Transverse colon (tissue), 4 donors: ENCODE measurements around the gene GDPGP1. TPM values are rescaled to one million over a fixed set of nuclear protein-coding genes. Genes with fewer than 3 reads are reported as not detected.

ENCODE experiments used
- DNase-seq: peaks from one replicate; pipeline ENCODE4 v3.0.0-alpha.2; 2019
- H3K27ac ChIP-seq, 4 donors: fragments of 200-600 bp; sonication (generic); 2 replicates each; pipeline ENCODE4 v1.5.1; 2016 to 2018; ENCODE audit warnings: inconsistent platforms in 4 of 4
- H3K27me3 ChIP-seq: fragments of 200-600 bp; sonication (generic); 2 replicates; pipeline ENCODE4 v1.5.1; 2017; ENCODE audit warnings: inconsistent platforms
- H3K36me3 ChIP-seq, 4 donors: fragments of 200-600 bp; sonication (generic); 2 replicates each; pipeline ENCODE4 v1.5.1; 2017 to 2019; ENCODE audit warnings: inconsistent platforms in 4 of 4
- H3K4me1 ChIP-seq, 4 donors: fragments of 200-600 bp; sonication (generic); 2 replicates each; pipeline ENCODE4 v1.5.1; 2017 to 2020; ENCODE audit warnings: inconsistent platforms in 4 of 4
- H3K4me3 ChIP-seq, 4 donors: fragments of 200-600 bp; sonication (generic); 1 replicate in 1 of 4; 2 replicates in 3 of 4; pipeline versions ENCODE4 v1.5.1 to v1.6.1; 2017 to 2019; ENCODE audit warnings: inconsistent platforms in 4 of 4
- H3K9me3 ChIP-seq, 2 donors: fragments of 200-600 bp; sonication (generic); 2 replicates each; pipeline ENCODE4 v1.5.1; 2017 to 2019; ENCODE audit warnings: inconsistent platforms in 2 of 2
- CTCF ChIP-seq, 5 experiments: fragments of 200-600 bp in 3 of 5; fragments of 450-650 bp in 2 of 5; sonication (generic) in 3 of 5; IDR thresholded peaks; 1 replicate in 2 of 5; 2 replicates in 3 of 5; pipeline ENCODE4 v1.5.1; 2016 to 2017; ENCODE audit warnings: antibody characterized with exemption in 5 of 5, inconsistent platforms in 3 of 5, mild to moderate bottlenecking in 2 of 5, moderate library complexity in 1 of 5
- EP300 ChIP-seq: sonication (generic); formaldehyde crosslinking; IDR thresholded peaks from one replicate; pipeline ENCODE4 v1.6.1; 2017; ENCODE audit warnings: antibody characterized with exemption, low read depth
- POLR2A ChIP-seq: fragments of 450-650 bp; IDR thresholded peaks from one replicate; pipeline ENCODE4 v1.6.1; 2016; ENCODE audit warnings: antibody characterized with exemption, mild to moderate bottlenecking, moderate library complexity
- POLR2AphosphoS5 ChIP-seq, 3 donors: sonication (generic); formaldehyde crosslinking; IDR thresholded peaks; one replicate each; pipeline ENCODE4 v1.6.1; 2016; ENCODE audit warnings: antibody characterized with exemption in 3 of 3
- WGBS, 2 donors: methylation state at CpG; one replicate each; pipeline ENCODE4 v1.1.5; 2018; ENCODE audit warnings: low coverage in 1 of 2; 5-methylcytosine and 5-hydroxymethylcytosine counted together
- in situ Hi-C, 4 donors: fragments of 200-750 bp; cut with MboI; loops; one replicate each; pipeline versions ENCODE4 v1.15.0 to v1.15.1; 2017; ENCODE audit warnings: low sequenced_read_pairs in 3 of 4, low pct_ligation_motif_present in 1 of 4, low pct_unique_long_range_greater_than_20kb in 1 of 4
- intact Hi-C: fragments of 100-400 bp; cut with DNase I; formaldehyde crosslinking; loops from one replicate; pipeline ENCODE4 v1.15.1; 2023; ENCODE audit warnings: low total_unique reads
- total RNA-seq, 4 donors: library from RNA; depleted of rRNA; stranded (reverse); fragments of >200 nt; gene quantifications; one replicate each; pipeline ENCODE4 v1.1.0, GENCODE V29; 2016

Gene GDPGP1
- total RNA-seq, 4 donors from 2014 or later = 6.8 to 28.8 (median 21.3) TPM

GRCh38 chr15:90239371-90239770 lies 5.4 kb downstream of the GDPGP1 start:
- in situ Hi-C loops = no loop called here
- Histone ChIP-seq H3K9me3 (no peaks in the 10 kb centered on the region), H3K27me3 (no peaks in the 10 kb centered on the region), H3K4me1 (peaks cover 4 to 9% (median 6%) of the 10 kb centered on the region in 4 donors), H3K36me3 (peaks cover 0 to 20% (median 1%) of the 10 kb centered on the region in 4 donors), H3K4me3 (no peak overlapping the region), H3K27ac (no peak overlapping the region)
- intact Hi-C loops = no loop called here
- WGBS, 2 donors = 71% methylated on average over 3 of the region's 3 CpGs; no CpG with 5 or more reads in 1 of the 2 donors
- DNase-seq = no peak
- TF ChIP-seq POLR2A = no peak
- no peak for TF ChIP-seq EP300
- TF ChIP-seq CTCF (IDR thresholded peaks at IDR 0.05) = no peak
- TF ChIP-seq POLR2AphosphoS5 (IDR thresholded peaks at IDR 0.05) = no peak

- WGBS, 2 donors = 88 to 96% methylated on average over 1 to 8 of the region's 8 CpGs
- no peak overlapping the region for H3K4me3 ChIP-seq
- intact Hi-C loops (no loop called here), in situ Hi-C loops (no loop called here)
- no peaks in the 10 kb centered on the region for H3K4me1 ChIP-seq
- H3K27ac ChIP-seq = no peak overlapping the region
- TF ChIP-seq POLR2A = no peak
- no peak for TF ChIP-seq POLR2AphosphoS5 (IDR thresholded peaks at IDR 0.05)
- no peak for TF ChIP-seq EP300
- TF ChIP-seq CTCF (IDR thresholded peaks at IDR 0.05) = no peak
- no peaks in the 10 kb centered on the region for H3K27me3 ChIP-seq
- H3K9me3 ChIP-seq = no peaks in the 10 kb centered on the region
- peaks cover 0 to 20% (median 1%) of the 10 kb centered on the region in 4 donors for H3K36me3 ChIP-seq
- no peak for DNase-seq
Measured at GRCh38 chr15:90240856-90241255, 6.8 kb downstream of the GDPGP1 start.

GRCh38 chr15:90241343-90242192 lies 7.6 kb downstream of the GDPGP1 start:
- TF ChIP-seq POLR2AphosphoS5 (IDR thresholded peaks at IDR 0.05) (no peak), POLR2A (no peak), EP300 (no peak)
- WGBS, 2 donors = 85% methylated on average over 20 of the region's 22 CpGs; no CpG with 5 or more reads in 1 of the 2 donors
- H3K4me3 ChIP-seq = no peak overlapping the region
- H3K9me3 ChIP-seq = no peaks in the 10 kb centered on the region
- no peak overlapping the region for H3K27ac ChIP-seq
- H3K27me3 ChIP-seq = no peaks in the 10 kb centered on the region
- intact Hi-C loops = no loop called here
- in situ Hi-C loops = no loop called here
- H3K36me3 ChIP-seq = peaks cover 0 to 20% (median 1%) of the 10 kb centered on the region in 4 donors
- H3K4me1 ChIP-seq = no peaks in the 10 kb centered on the region
- DNase-seq = no peak

- no peak for TF ChIP-seq CTCF (IDR thresholded peaks at IDR 0.05)
- H3K9me3 ChIP-seq = no peaks in the 10 kb centered on the region
- in situ Hi-C loops = no loop called here
- H3K27me3 ChIP-seq = no peaks in the 10 kb centered on the region
- peaks cover 0 to 5% (median 0%) of the 10 kb centered on the region in 4 donors for H3K4me1 ChIP-seq
- intact Hi-C loops = no loop called here
- WGBS, 2 donors = 78 to 89% methylated on average over 7 to 10 of the region's 10 CpGs
- DNase-seq = no peak
- H3K36me3 ChIP-seq = peaks cover 0 to 7% (median 0%) of the 10 kb centered on the region in 4 donors
- no peak overlapping the region for H3K27ac ChIP-seq
- H3K4me3 ChIP-seq = no peak overlapping the region
Measured at GRCh38 chr15:90243943-90244639, 10.1 kb downstream of the GDPGP1 start.
